Anterior cingulate cortex (tissue), 58 donors: ENCODE results near the gene TRAPPC11.
"Not testable (repeated sequence)": the region's sequence is repeated elsewhere in the genome, so short reads cannot be mapped to it uniquely, and the experiment has no call there.

Source experiments
- DNase-seq, 58 donors: peaks; one replicate each; lab custom pipeline; 2025; lab: John Stamatoyannopoulos, UW

The TRAPPC11 gene

DNA sequence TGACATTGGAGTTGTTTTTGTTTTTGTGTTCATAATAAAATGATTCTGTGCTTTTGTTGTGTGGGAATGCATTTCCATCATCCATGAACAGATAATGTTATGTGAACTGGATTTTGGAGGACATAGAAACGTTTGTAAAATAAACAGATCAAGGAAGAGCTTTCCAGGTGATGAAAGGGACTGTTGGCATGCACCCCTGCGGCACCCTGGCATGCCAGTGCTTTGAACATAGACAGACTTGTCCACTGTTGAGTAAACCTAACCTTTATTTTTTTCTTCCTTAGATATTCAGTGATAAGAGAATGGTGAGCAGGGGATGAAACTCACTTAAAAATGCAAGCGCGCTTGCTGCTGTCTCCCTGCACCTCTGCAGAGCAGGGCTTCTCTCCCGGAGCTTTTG lies 59.8 kb downstream of the TRAPPC11 start:
- DNase-seq: no peak

DNA sequence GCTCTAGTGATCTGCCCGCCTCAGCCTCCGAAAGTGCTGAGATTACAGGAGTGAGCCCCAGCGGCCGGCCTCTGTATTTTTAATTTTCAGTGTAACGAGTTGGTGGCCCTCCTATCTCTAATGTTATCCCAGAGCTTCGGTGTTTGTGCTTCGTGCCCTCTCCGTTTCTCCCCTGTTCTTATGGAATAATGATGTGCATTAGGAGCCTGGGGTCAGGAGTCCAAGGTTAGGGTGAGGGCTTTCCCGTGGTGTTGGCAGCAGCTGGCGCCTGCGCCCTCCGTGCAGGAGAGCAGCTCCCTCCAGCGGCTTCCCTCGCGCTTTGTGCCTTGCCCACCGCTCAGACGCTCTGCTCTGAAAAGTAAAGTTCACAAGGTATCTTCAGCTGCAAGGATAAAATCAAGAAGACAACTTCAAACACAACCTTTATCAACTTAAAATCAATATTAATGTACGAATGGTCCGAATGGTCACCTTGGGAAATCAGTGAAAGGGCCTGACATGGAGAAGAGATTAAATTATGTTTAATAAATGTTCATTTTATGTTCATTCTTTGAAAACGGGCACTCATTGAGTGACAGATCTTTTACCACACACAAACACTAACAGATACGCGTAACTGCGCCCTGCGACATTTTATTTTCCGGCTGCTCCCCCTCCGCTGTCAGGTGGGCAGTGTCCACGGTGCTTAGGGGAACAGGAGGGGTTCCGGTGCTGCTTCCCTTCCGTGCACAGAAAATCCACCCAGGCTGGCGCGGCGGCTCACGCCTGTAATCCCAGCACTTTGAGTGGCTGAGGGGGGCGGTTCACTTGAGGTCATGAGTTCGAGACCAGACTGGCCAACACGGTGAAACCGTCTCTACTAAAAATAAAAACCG lies 62.4 kb downstream of the TRAPPC11 start:
- DNase-seq: peak in 8 of 58 donors; percentile 1 to 26 (median 10)

DNA sequence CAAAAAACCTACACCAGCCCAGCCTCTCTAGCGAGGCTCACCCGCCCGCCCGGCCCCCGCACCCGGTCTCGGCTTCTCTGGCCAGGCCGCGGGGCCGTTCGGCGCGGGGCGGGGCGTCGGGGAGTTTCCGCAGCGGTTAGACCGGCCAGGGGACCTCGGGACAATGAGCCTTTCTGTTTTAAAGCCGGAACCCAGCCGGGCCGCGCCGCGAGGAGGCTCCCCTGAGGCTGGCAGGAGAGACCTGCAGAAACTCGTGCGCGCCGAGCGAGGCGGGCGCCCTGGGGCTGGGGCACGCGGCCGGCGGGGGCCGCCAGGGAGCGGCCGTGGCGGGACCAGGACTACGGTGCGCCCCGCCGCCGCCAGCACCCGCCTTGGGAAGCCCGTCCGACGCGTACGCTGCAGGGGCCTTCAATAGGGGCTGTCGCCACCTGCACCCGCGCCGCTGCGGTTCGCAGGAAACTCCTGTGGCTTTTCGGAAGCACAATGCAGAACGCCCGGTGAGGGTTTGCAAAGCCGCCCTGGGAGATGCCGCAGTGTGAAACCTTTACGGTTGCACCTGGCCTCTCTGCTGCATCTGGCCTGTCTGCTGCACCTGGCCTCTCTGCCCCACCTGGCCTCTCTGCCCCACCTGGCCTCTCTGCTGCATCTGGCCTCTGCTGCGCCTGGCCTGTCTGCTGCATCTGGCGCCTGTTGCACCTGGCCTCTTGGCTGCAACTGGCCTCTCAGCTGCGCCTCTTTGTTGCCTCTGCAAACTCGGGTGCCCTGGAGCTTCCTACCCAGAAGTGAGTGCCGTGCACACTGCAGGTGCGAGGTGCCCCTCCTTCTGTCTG lies 63.9 kb downstream of the TRAPPC11 start:
- peak in 23 of 58 donors; percentile 6 to 67 (median 22) for DNase-seq

DNA sequence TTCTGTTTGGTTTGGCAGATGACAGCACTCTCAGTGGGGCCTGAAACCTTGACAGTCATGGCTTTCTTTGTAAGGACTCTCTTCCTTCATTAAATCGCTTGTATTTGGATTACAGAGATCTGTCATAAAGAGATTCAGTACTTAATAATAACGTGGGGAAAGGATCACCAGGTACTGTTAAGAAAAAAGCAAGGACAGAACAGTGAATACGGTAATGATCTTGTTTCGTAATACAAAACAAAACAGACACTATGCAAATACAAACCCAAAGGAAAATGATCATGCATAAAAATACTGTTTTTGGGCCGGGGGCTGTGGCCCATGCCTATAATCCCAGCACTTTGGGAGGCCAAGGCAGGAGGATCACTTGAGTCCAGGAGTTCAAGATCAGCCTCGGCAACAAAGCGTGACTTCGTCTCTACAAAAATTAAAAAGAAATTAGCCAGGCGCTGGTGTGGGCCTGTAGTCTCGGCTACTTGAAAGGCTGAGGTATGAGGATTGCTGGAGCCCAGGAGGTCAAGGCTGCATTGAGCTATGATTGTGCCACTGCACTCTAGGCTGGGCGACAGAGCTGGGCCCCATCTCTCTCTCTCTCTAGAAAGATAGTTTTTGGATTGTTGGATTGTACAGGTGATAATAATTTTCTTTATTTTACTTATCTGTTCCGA lies 64.6 kb downstream of the TRAPPC11 start:
- DNase-seq: no peak

DNA sequence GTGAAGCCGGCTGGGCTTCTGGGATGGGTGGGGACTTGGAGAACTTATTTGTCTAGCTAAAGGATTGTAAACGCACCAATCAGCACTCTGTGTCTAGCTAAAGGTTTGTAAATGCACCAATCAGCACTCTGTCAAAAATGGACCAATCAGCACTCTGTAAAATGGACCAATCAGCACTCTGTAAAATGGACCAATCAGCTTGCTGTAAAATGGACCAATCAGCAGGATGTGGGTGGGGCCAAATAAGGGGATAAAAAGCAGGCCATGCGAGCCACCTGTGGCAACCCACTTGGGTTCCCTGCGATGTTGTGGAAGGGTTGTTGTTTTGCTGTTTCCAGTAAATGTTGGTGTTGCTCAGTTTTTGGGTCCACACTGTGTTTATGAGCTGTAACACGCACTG lies 66.5 kb downstream of the TRAPPC11 start:
- not testable (repeated sequence) for DNase-seq

DNA sequence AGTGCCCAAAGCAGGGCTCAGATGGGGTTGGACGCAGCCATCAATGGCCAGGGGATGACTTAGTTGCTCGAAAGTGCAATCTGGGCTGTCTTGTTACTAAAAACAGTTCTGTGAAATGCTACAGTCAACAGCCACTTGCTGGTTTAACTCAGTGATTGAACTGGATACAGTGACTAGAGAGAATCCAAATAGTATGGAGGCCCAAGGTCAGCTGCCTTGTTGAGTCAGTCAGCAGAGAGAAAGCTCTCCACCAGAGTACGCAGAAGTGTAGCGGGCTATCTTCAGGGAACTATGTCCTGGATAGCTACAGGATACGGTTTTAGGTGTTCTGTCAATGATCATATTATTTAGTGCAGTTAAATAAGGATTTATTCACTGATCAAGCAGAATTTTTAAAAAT lies 68.4 kb downstream of the TRAPPC11 start:
- no peak for DNase-seq

DNA sequence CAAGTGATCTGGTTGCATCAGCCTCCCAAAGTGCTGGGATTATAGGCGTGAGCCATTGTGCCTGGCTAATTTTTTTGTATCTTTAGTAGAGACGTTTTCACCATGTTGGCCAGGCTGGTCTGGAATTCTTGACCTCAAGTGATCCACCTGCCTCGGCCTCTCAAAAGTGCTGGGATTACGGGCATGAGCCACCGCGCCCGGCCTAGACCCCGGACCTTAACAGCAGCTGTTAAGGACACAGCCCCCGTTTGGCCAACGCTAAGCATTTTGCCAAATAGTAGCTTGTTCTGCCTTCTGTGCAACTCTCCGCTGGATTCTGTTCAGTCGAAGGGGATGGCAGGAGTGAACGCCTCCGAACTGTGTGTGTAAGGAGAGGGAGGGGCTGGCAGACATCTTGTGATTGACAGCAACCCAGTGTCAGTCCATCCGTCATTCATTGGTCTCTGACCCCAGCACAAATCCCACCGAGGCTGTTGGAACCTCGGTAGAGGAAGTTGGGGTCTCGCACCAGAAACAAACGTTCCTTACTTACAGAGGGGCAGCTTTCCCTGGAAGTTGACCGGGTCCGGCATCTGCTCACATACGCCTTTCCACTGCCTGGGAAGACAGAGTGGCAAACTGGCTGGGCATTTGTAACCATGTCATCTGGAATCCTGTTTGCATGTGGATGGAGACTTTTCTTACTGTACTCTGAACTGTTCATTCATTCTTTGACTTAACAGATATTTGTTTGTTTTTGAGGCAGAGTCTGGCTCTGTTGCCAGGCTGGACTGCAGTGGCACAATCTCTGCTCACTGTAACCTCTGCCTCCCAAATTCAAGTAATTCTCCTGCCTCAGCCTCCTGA lies 69.4 kb downstream of the TRAPPC11 start:
- no peak for DNase-seq

DNA sequence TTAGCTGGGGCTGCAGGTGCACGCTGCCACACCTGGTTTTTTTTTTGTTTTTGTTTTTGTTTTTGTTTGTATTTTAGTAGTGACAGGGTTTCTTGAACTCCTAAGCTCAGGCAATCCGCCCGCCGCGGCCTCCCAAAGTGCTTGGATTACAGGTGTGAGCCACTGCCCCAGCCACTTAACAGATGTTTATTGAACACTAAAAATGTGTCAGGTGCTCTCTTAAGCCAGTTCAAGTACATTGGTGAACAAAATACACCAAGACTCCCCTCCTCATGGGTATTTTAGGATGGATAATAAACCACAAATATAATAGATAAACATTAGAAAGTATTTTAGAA lies 69.9 kb downstream of the TRAPPC11 start:
- DNase-seq: no peak

DNA sequence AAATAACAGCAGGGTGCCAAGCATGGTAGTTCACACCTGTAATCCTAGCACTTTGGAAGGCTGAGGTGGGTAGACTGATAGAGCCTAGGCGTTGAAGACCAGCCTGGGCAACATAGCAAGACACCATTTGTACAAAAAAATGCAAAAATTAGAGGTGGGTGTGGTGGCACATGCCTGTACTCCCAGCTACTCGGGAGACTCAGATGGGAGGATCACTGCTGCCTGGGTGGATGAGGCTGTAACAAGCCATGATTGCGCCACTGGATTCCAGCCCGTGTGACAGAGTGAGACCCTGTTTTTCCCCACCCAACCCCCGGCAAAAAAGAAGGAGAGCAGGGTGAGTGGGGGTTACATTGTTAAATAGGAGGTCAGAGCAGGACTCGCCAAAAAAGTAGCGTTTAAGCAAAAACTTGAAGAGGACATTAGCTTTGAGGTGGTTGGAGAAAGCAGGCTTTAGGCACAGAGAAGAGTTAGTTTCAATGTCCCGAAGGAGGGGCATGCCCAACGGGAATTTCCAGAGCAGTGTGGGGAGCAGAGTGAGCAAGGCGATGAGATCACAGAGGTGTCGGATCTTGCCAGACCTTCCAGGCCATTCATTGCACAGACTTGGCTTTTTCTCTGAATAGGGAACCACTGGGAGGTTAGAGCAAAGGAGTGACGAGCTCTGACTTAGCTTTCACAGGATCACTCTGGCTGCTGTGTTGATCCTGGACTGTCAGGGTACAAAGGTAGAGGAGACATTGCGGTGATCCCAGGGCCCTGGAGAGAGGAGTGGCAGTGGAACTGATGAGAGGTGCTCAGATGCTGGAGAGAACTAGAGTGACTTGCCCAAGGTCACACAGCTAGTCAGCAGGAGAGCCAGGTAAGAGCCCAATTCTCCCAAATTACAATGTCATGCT lies 70.6 kb downstream of the TRAPPC11 start:
- no peak for DNase-seq

DNA sequence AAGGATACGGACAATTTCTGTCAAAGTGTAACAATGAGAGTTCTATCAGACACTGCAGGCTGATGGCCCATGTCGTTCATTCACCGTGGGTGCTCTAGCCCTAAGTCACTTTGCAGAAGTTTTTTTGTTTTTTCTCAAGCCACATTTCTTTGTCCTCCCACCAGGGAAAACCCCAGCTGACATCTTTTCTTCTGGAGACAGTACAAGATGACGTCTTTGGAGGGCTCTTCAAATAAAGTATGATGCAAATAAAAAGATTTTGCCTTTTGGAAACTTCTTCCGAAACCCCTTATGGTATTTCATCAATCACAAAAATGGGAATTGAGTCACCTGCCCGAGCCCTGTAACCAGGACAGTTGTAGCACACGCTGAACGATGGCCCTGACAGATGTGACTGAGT lies 73.2 kb downstream of the TRAPPC11 start:
- no peak for DNase-seq

DNA sequence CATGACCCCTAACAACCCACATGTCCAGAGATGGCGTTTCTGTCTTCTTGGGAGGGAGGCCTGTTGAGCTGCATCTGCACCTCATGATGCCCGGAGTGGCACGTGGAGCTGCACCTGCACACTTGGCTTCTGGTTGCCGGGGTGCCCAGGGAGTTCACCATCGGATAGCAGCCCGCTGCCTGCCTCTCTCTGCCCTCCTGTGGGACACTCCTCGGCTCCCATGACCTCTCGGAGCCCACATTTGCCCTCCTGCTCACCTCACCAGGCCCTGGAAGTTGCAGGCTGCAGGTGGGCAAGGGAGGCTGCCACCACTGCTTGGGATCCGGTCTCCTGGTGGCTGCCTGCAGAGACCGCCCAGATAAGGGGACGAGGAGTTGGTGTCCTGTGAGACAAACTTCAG lies 74.1 kb downstream of the TRAPPC11 start:
- DNase-seq: no peak

DNA sequence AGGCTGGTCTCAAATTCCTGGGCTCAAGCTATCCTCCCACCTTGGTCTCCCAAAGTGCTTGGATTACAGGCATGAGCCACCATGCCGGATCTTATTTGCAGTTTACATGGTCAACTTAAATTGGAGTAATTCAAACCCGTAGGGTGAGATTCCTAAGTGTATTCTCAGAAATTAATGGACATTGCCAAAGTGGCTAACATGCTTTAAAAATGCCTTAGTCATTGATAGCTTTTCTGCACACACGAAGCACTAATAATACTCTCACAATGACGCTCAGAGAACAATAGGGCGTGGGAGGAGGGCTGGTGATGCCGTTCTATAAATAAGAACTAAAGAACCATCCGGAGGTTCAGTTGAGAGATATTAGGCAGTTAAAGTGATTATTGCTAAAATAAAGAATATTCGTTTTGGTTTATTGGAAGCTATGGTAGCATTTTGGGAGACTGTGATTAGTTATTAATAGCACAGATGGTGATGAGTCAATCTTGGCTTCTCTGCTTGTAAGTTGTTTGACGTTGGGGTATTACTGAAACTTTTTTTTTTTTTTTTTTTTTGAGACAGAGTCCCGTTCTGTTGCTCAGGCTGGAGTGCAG lies 79.1 kb downstream of the TRAPPC11 start:
- DNase-seq: no peak

DNA sequence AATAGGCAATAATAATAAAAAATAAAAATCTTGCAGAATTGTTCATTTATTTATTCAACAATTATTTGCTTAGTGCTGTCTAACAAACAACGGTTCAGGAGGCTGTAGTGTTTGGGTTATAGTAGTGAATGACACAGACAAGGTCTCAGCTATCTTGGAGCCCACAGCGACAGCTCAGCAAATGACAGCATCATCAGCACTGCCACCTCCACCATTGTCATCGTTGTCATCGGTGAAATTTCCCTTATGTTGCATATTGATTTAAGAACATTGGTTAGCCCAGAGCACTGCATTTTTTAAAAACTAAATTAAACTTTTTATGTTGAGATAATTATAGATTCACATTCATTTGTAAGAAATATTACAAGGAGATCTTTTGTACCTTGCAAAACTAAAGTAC lies 79.9 kb downstream of the TRAPPC11 start:
- no peak for DNase-seq

DNA sequence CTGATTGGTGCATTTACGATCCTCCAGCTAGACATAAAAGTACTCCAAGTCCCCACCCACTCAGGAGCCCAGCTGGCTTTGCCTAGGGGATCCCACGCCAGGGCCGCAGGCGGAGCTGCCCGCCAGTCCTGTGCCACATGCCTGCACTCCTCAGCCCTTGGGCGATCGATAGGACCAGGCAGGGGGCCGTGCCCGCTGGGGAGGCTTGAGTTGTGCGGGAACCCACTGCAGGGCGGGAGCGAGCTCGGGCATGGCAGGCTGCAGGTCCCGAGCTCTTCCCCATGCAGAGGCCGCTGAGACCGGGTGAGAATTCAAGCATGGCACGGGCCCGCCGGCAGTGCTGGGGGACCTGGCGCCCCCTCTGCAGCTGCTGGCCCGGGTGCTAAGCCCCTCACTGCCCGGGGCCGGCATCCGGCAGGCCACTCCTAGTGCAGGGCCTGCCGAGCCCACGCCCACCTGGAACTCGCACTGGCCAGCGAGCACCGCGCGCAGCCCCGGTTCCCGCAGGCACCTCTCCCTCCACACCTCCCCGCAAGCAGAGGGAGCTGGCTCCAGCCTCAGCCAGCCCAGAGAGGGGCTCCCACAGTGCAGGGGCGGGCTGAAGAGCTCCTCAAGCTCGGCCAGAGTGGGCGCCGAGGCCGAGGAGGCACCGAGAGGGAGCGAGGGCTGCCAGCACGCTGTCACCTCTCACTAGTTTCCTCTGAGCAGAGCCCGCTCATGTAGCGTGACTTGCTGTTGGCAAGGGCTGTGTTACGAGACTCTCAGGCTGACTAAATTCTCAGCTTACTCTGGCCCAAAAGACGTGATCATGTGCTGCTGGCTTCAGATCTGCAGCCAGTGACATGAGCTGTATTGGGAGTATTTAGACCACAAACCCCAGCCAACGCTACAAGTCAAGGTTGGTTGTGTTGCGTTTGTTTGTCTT lies 87.5 kb downstream of the TRAPPC11 start:
- DNase-seq: no peak

DNA sequence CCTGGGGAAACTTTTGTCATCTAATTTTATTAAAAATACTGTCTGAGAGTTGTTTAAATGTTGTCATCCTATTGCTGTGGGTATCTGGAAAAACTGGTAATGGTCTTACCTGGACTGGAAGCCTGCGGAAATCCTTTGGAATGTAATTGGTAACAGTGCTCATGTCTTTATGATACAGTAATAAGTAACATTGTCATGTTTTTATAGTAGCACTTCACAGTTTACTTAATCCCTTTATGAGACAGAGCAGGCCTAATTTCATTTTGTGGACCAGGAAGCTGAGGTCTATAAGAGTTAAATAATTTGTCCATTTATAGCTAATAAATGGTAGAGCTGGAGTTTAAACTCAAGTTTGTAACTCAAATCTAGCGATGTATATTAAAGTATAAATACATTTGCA lies 88.3 kb downstream of the TRAPPC11 start:
- DNase-seq: no peak

DNA sequence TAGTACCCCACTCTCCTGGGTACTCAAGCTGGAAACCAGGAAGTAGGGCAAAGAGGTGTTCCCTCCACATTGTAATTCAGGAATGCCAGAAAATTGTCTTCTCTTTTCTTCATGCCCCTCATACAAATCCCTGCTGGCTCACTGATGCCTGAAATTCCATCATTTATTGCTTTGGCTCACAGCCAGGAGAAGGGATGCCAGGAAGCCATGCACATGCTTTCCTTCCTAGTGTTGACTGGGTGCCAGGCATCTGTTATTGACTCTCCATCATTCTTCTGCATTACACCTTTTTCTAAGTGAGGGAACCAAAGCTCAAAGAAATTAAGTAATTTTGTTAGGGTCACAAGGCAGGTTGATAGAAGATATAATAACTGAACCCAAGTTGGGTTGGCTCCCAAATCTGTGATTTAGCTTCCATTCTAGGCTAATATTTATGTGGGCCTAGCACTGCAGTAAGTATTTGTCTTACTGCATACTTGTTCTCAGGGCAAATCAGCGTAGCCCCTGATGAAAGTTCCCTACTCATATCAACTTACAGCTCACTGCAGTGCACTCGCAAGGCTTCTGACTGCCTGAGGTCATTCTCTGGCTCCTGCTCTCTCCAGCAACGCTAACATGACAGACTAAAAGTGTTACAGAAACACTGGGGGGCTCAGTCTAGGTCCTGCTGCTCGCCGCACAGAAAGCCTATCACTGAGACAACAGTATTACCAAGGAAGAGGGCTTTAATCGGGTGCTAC lies 89.0 kb downstream of the TRAPPC11 start:
- no peak for DNase-seq

DNA sequence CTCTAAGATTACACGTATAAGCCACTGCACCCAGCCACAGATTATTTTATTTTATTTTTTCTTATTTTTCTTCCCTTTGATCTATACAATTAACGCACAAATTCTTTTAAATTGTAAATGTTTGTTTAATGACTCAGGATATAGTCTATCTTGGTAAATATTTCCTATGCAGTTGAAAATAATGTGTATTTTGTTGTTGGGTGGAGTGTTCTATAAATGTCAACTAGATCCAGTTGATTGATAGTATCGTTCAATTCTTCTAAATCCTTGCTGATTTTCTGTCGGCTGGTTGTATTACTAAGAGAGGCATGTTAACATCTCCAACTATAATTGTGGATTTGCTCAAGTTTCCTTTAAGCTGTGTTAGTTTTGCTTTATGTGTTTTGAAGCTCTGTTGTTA lies 92.0 kb downstream of the TRAPPC11 start:
- no peak for DNase-seq
